HG02973 (cell line): ENCODE measurements around the gene MAPK10.
A peak's percentile ranks its signal among the peaks of the same experiment; 100 is the strongest.
"Not testable (repeated sequence)": the region's sequence is repeated elsewhere in the genome, so short reads cannot be mapped to it uniquely, and the experiment has no call there.

ENCODE experiments used
- ATAC-seq: cut with Tn5 transposase; IDR thresholded peaks from one replicate; pipeline ENCODE4 v1.9.1; 2021; ENCODE audit warnings: moderate library complexity; ENCODE audit not compliant: unreplicated experiment

Gene MAPK10

GRCh38 chr4:85995361-85995760 is 364.5 kb downstream of the MAPK10 start:
- ATAC-seq: no peak

GRCh38 chr4:85994576-85994975 is 365.3 kb downstream of the MAPK10 start:
- no peak for ATAC-seq

- ATAC-seq: no peak
Observed at GRCh38 chr4:85993641-85994040, 366.2 kb downstream of the MAPK10 start.

GRCh38 chr4:85986266-85986665 is 373.6 kb downstream of the MAPK10 start:
- ATAC-seq: no peak

- ATAC-seq: peak; percentile 92
Observed at GRCh38 chr4:85979276-85979675, 380.6 kb downstream of the MAPK10 start.

GRCh38 chr4:85970535-85970934 is 389.3 kb downstream of the MAPK10 start:
- no peak for ATAC-seq

- peak; percentile 69 for ATAC-seq
Observed at GRCh38 chr4:85968945-85969819, 390.7 kb downstream of the MAPK10 start.

- no peak for ATAC-seq
Observed at GRCh38 chr4:85967872-85968271, 392.0 kb downstream of the MAPK10 start.

GRCh38 chr4:85966373-85966772 is 393.5 kb downstream of the MAPK10 start:
- no peak for ATAC-seq

- ATAC-seq: no peak
Observed at GRCh38 chr4:85965529-85965928, 394.3 kb downstream of the MAPK10 start.

GRCh38 chr4:85965017-85965416 is 394.8 kb downstream of the MAPK10 start:
- ATAC-seq: not testable (repeated sequence)

- no peak for ATAC-seq
Observed at GRCh38 chr4:85964298-85964697, 395.6 kb downstream of the MAPK10 start.

- no peak for ATAC-seq
Observed at GRCh38 chr4:85963231-85963630, 396.6 kb downstream of the MAPK10 start.

GRCh38 chr4:85961887-85962286 is 398.0 kb downstream of the MAPK10 start:
- ATAC-seq: no peak

- no peak for ATAC-seq
Observed at GRCh38 chr4:85956293-85956945, 403.4 kb downstream of the MAPK10 start.

GRCh38 chr4:85955620-85956292 is 404.1 kb downstream of the MAPK10 start:
- ATAC-seq: no peak

GRCh38 chr4:85953651-85954018 is 406.2 kb downstream of the MAPK10 start:
- no peak for ATAC-seq

GRCh38 chr4:85952972-85953650 is 406.7 kb downstream of the MAPK10 start:
- ATAC-seq: no peak

GRCh38 chr4:85952528-85952927 is 407.3 kb downstream of the MAPK10 start:
- ATAC-seq: no peak

GRCh38 chr4:85951099-85951498 is 408.8 kb downstream of the MAPK10 start:
- no peak for ATAC-seq

GRCh38 chr4:85946821-85947220 is 413.0 kb downstream of the MAPK10 start:
- ATAC-seq: no peak
